Activated effector memory CD4-positive, alpha-beta T cell treated with anti-CD3 and anti-CD28 coated beads, Interleukin-2, amount 50 U/mL, for 16 hours (primary cell): Measurements from ENCODE around the gene MEIG1.
"Not testable (repeated sequence)": the region's sequence is repeated elsewhere in the genome, so short reads cannot be mapped to it uniquely, and the experiment has no call there.

Experiments
- DNase-seq: peaks from one replicate; pipeline ENCODE4 v3.0.0-alpha.2; 2020

MEIG1 gene

GRCh38 chr10:14958872-14959220, 342 bp upstream of the MEIG1 start:
- no peak for DNase-seq

- no peak for DNase-seq
Measured at GRCh38 chr10:14967897-14968296, 8.7 kb downstream of the MEIG1 start.

- DNase-seq = peak; percentile 79
Measured at GRCh38 chr10:14971867-14972448, 12.8 kb downstream of the MEIG1 start.

- not testable (repeated sequence) for DNase-seq
Measured at GRCh38 chr10:14974153-14974998, 15.2 kb downstream of the MEIG1 start.

GRCh38 chr10:14975672-14976273, 16.6 kb downstream of the MEIG1 start:
- no peak for DNase-seq

GRCh38 chr10:14982744-14983143, 23.6 kb downstream of the MEIG1 start:
- no peak for DNase-seq

GRCh38 chr10:14989552-14989951, 30.4 kb downstream of the MEIG1 start:
- DNase-seq = not testable (repeated sequence)

- peak; percentile 85 for DNase-seq
Measured at GRCh38 chr10:14991035-14991749, 32.0 kb downstream of the MEIG1 start.

- DNase-seq = not testable (repeated sequence)
Measured at GRCh38 chr10:14992336-14992735, 33.1 kb downstream of the MEIG1 start.

GRCh38 chr10:14993500-14994455, 34.6 kb downstream of the MEIG1 start:
- DNase-seq = not testable (repeated sequence)

- no peak for DNase-seq
Measured at GRCh38 chr10:14995964-14996565, 36.9 kb downstream of the MEIG1 start.

GRCh38 chr10:15013530-15013929, 54.3 kb downstream of the MEIG1 start:
- not testable (repeated sequence) for DNase-seq

- no peak for DNase-seq
Measured at GRCh38 chr10:15015451-15015850, 56.3 kb downstream of the MEIG1 start.

- not testable (repeated sequence) for DNase-seq
Measured at GRCh38 chr10:15020966-15021365, 61.8 kb downstream of the MEIG1 start.
